GM21576 (cell line): ENCODE data around the gene CEACAM21.
A peak's percentile ranks its signal among the peaks of the same experiment; 100 is the strongest.
"Not testable (repeated sequence)": the region's sequence is repeated elsewhere in the genome, so short reads cannot be mapped to it uniquely, and the experiment has no call there.

Experiments
- ATAC-seq: cut with Tn5 transposase; IDR thresholded peaks from one replicate; pipeline ENCODE4 v1.9.1; 2021; ENCODE audit warnings: mild to moderate bottlenecking, moderate library complexity; ENCODE audit not compliant: unreplicated experiment

Gene CEACAM21

GRCh38 chr19:41548954-41549688 is 26.8 kb upstream of the CEACAM21 start:
- peak; percentile 45 for ATAC-seq

DNA sequence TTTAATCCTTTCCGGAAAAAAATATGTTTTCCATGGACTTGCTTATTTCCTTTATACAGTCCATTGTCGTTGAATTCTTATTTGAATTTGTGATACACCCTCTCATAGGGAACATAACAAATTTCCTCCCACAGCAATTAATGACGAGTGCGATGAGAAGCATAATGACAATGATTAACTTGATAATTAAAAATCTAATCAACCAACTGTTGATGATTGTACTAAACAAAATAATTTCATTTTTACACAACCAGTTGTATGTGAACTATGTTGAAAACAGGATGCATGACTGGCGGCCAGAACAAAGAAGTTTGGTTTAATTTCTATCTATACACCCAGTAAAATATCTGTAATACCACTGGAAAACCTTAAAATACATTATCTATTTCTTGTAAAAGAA is 26.1 kb upstream of the CEACAM21 start:
- ATAC-seq: no peak

- no peak for ATAC-seq
These were observed 24.8 kb upstream of the CEACAM21 start for GRCh38 chr19:41551212-41551610.

DNA sequence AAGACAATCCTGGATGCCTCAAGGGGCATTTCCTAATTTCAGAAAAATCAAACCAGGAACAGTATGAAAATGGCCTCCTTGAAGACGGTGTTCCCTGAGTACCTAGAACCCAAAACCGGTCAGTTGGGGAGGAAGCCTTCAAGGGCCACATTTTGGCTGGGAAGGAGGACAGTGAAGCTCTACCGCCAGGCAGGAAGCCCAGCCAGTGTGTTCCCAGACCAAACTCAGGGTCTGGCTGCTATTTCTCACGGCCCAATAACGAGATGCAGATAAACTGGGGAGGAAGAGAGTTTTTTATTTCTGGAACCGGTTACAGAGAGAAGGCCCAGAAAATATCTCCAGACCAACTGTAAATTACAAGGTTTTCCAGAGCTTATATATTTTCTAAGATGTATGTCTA is 24.3 kb upstream of the CEACAM21 start:
- no peak for ATAC-seq

DNA sequence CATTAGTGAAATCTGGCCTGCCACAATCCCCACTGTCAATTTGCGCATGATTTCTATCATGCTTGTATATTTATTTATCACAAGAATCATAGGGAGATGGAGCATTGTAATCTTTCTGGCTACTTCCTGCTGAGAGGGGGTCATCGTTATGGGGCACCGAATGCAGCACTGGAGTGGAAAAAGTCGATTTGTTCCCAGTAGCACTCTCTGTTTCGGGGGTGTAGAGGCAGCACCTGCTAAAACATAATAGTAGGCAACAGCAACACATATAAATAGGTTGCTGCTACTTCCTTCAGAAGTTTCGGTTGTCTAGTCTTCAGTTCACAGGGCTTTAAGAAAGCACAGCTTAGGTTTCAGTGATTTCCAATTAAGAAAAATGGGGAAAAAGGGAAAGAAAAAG is 23.4 kb upstream of the CEACAM21 start:
- peak; percentile 44 for ATAC-seq

DNA sequence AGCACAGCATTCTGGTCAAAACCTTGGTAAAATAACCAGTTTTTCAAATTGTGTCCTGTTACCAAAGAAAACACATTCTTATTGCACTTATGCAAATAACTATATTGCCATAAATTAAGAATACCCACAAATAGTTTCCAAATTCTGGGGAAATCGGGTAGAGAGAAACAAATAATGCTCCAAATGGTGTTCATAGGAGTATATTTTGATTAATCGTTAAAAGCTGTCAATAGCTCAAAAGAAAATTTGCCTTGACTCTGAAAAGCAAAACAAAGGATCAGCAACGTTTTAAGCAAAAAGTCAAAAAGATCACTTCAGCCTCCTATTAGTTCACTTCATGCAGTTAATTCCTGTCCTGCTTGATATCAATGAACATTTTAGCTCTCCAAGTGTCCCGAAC is 22.2 kb upstream of the CEACAM21 start:
- no peak for ATAC-seq

DNA sequence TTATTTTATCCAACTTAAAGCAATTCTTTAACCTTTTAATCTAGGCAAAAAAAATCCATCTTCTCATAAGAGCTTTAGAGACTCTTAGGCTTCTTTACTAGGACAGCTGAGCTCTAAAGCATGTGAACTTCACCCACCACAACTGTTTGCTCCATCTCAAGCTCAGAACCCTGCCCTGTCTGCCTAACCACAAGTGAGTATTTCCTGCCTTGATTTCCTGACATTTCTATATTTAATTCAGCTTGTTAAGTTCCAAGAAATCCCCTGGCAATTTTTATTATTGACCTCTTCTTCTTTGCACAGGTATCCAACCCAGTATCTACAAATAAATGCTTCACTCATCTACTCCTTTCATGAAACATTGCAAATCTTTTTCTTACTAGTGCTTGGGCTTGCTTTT is 21.1 kb upstream of the CEACAM21 start:
- ATAC-seq: no peak

DNA sequence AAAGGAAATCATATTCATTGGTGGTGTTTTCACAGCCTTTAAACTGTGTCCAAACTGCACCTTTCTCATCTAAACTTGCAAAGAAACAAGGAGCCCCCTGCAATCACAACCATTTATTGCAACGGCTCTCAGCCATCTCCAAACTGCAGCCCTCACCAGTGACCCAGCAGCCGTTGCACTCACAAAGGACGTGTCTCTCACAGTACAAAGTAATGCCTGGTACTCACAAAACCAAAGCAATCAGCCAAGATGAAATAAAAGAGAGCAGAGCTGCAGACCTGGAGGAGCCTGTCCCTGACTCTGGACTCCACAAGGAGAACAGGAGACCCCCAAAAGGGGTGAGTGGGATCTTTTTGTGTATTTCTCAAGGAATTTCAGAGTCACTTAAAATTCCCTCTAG is 20.2 kb upstream of the CEACAM21 start:
- no peak for ATAC-seq

DNA sequence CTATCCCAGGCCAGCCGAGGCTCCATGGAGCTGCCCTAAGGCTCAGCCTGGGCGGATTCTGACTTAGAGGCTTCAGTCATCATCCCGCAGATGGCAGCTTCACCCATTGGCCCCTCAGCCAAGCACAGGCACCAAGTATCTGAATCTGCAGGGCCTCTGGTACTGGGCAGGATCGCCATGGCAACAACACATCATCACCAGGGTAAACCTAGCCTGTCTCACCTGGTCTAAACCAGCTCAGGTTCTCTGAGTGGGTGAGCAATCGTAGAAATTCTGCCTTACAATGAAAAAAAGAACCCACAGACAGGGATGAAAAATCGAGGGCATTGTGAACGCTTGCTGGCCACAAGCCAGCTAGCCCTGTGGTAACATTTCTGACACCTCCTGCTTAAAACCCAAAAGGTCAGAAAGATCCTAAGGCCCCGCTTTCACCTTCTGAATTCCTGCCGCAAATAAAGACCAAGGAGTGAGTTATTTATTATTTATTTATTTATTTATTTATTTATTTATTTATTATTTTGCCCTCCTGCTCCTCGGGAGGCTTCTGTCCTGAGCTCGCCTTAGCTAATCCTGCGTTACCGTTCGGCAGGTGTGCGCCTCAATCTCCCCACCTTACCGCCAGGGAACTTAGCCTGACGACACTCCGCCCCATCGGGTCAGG is 12.0 kb upstream of the CEACAM21 start:
- no peak for ATAC-seq

DNA sequence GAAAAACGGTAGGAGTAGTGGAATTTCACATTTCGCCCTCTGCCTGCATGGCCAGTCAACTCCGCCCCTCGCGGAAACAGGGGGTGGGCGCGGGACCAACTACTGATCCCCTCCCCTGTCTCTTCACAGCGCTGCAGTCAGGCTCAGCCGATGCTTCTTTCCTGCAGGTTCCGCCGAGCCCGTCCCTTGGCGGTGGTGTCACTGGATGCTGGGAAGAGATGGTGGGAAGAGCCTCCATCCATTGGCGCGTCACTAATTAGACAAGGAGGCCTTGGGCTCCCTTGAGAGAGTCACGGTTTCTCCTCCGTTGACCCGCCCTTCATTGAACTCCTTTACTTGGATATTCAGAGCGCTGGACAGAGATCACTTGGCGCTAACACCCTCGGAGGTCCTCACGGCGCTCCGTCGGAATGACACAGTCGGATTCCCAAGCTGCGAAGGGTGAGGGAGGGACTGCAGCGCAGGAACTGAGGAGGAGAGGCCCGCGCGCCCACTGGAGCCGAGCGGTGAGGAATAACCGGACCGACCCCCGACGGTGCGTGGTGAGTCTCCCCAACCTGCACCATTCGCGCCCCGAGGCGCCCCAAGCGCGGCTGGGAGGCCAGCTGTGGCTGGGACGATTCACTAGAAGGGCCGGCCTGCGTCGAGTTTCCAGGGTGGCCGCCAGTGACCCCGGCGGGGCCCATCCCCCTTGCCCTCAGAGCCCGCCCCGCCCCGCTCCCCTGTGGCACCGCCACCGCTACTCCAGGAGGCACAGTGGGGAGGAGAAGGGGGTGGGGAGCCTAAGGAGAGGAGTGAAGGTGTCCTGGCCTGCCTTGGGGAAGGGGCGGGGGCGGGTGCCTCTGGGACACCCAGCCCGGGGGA is 11.2 kb upstream of the CEACAM21 start:
- no peak for ATAC-seq

GRCh38 chr19:41565379-41565720 is 10.6 kb upstream of the CEACAM21 start:
- ATAC-seq: no peak

GRCh38 chr19:41566001-41566400 is 10.0 kb upstream of the CEACAM21 start:
- ATAC-seq: no peak

DNA sequence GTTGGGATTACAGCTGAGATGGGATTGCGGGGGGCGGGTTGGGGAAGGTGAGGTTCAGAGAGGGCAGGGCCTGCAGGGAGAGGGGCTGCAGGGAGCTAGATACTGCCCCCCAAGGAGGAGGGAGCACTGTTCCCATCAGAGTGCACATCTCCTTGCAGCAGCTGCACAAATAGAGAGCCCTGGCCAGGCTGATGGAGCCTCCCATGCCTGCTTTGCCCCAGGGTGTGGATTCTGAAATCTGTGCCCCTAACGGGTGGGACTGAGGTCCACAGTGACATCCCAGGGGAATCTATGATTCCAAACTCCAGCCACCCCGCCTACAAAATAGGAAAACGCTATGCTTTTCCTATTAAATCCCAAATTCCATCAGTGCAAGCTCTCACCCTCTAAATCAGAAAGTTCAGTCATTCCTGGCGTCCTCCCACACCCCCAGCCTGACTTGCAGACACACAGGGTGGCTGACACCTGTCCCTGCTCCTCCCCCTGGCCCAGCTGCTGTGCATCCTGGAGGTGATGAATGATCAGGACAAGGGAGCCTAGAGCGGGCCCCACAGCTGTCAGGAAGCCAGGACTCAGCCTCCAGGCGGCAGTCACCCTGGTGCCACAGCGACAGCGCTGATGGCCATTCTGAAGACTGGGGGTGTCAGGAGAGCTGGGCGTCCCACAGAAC is 6.3 kb upstream of the CEACAM21 start:
- no peak for ATAC-seq

- ATAC-seq: no peak
These were observed 5.8 kb upstream of the CEACAM21 start for GRCh38 chr19:41570179-41570578.

DNA sequence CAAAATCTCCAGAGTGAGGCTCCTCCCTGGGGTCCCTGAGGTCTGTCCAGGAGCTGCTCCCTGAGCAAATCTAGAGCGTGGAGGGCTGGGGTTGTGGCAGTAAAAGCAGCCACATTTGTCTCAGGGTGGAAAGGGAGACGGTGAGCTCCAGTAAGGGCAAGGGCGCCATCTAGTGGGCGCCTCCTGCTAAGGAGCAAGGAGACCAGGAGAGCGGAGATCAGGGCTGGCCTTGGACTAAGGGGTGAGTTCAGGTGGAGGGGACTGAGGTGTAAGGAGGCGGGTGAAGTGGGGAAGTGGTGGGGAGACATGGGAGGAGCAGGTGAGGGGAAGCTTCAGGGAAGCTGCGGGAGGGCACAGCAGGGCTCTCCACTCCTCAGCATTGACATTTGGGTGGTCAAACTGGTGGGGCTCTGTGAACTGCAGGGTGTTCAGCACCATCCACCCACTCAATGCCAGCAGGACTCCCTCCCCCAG is 5.3 kb upstream of the CEACAM21 start:
- ATAC-seq: no peak

GRCh38 chr19:41577144-41577830 is 1.3 kb downstream of the CEACAM21 start:
- no peak for ATAC-seq

DNA sequence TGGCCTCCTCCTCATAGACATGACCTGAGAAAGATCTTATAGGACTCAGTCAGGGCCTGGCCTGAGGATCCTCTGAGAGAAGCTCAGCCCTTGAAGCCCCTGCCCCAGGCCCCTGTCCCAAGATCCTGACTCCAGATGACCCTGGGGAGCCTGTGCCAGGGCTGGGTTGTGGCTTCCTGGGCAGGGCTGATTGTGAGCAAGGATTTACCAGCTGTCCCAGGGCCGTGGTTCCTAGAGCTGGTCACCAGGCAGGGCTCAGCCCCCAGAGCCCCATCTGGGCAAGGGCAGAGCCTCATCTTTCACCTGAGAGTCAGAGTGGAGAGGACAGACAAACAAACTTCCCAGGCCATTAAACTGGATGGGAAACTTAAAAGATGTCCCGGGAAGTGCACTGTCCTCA is 1.9 kb downstream of the CEACAM21 start:
- no peak for ATAC-seq

DNA sequence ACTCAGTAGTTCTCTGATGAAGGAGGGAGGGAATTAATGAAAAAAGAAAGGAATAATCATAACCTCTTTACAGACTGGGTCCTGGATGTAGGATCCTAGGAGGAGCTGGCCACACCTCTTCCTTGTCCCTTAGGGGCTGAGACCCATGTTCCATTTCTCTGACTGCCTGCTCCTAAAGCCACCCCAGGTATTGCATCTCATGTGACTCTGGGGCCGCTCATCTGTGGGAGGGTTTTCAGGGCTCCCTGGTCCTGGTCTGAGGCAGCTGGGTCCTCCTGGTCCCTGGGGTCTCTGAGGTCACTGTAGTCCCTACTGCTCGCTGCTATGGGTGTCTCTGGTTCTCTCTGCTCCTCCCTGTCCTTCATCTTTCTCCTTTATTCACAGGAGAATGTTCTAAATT is 2.9 kb downstream of the CEACAM21 start:
- no peak for ATAC-seq

GRCh38 chr19:41581068-41581467 is 5.1 kb downstream of the CEACAM21 start:
- ATAC-seq: not testable (repeated sequence)

- ATAC-seq: not testable (repeated sequence)
These were observed 6.7 kb downstream of the CEACAM21 start for GRCh38 chr19:41582577-41583182.
